ENCODE measurements around the gene GNRHR.
"Not testable (repeated sequence)": the region's sequence is repeated elsewhere in the genome, so short reads cannot be mapped to it uniquely, and the experiment has no call there.

Gene GNRHR

DNA sequence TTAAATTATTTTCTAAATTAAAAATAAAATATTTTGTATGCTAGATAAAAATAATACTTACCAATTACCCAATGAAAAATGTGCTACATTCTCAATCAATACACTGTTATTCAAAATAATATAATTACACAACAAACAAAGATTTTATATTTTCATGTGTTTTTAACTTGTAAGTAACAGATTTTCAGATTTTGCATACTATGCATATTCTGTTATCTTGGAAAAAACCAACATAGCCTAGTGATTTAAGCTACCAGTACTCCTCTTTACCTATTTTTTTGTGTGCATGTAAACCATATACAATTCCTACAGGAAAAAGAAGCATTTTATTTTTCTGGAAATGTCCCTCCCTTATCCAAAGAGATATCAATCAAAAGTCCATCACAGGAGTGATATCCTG is 10.0 kb upstream of the GNRHR start:
- Histone ChIP-seq H4K20me1 (ENCODE audit: insufficient read depth, low read length) (no peaks in the 10 kb centered on the region), H3K4me1 (ENCODE audit: insufficient read depth, low read length) (peaks cover 5% of the 10 kb centered on the region; the same call in 1 of the 2 replicates), H3K4me3 (ENCODE audit: low read depth in 1 of 2, low read length in 2 of 2) (no peak overlapping the region), H3K9me3 (ENCODE audit: insufficient read depth, low read length, severe bottlenecking) (no peaks in the 10 kb centered on the region), H2AFZ (ENCODE audit: low read depth, low read length) (no peak overlapping the region), H3K27me3 (ENCODE audit: insufficient read depth, low read length, poor library complexity) (no peaks in the 10 kb centered on the region), H3K79me2 (ENCODE audit: insufficient read depth, low read length) (no peaks in the 10 kb centered on the region), H3K9ac (ENCODE audit: low read depth, low read length) (no peak overlapping the region), H3K36me3 (ENCODE audit: insufficient read depth, low read length) (no peaks in the 10 kb centered on the region), H3K4me2 (ENCODE audit: insufficient read depth, low read length) (no peak overlapping the region), H3K27ac (ENCODE audit: low read length) (no peak overlapping the region)
- TF ChIP-seq, protein P1, sequence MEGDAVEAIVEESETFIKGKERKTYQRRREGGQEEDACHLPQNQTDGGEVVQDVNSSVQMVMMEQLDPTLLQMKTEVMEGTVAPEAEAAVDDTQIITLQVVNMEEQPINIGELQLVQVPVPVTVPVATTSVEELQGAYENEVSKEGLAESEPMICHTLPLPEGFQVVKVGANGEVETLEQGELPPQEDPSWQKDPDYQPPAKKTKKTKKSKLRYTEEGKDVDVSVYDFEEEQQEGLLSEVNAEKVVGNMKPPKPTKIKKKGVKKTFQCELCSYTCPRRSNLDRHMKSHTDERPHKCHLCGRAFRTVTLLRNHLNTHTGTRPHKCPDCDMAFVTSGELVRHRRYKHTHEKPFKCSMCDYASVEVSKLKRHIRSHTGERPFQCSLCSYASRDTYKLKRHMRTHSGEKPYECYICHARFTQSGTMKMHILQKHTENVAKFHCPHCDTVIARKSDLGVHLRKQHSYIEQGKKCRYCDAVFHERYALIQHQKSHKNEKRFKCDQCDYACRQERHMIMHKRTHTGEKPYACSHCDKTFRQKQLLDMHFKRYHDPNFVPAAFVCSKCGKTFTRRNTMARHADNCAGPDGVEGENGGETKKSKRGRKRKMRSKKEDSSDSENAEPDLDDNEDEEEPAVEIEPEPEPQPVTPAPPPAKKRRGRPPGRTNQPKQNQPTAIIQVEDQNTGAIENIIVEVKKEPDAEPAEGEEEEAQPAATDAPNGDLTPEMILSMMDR (IDR thresholded peaks at IDR 0.05; ENCODE audit: borderline replicate concordance, extremely low read depth, low read length, poor library complexity, severe bottlenecking) = no peak
- no peak for TF ChIP-seq EZH2 (IDR thresholded peaks at IDR 0.05; ENCODE audit: borderline replicate concordance, low read depth, low read length, severe bottlenecking)
- no peak for ATAC-seq (ENCODE audit: insufficient read depth, low read depth)
- DNase-seq = no peak

DNA sequence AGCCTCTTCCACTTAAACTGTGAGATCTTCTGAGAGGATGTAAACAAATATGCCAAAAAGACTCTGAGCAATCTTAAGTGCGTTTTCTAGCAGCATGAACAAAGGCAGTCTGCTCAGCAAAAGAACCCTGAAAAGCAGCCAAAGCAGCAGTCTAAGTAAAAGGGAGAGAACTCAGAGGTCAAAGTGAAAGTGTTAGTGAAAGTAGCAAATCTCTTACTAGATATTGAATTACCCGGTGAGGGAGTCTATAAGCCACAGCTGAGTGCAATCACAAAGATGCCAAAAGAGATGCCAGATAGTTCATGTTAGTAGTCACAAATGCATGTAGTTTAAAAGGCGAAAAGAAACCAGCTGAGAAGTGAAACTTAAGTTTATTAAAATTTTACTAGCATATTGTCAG is 7.9 kb upstream of the GNRHR start:
- no peaks in the 10 kb centered on the region for H4K20me1 ChIP-seq (ENCODE audit: insufficient read depth, low read length)
- no peaks in the 10 kb centered on the region for H3K79me2 ChIP-seq (ENCODE audit: insufficient read depth, low read length)
- DNase-seq (no peak), ATAC-seq (ENCODE audit: insufficient read depth, low read depth) (peak; percentile 93)
- no peak overlapping the region for H3K9ac ChIP-seq (ENCODE audit: low read depth, low read length)
- H3K27ac ChIP-seq (ENCODE audit: low read length) = no peak overlapping the region
- peak overlapping the region; percentile 46; the same call in 1 of the 2 replicates for H3K4me2 ChIP-seq (ENCODE audit: insufficient read depth, low read length)
- no peaks in the 10 kb centered on the region for H3K9me3 ChIP-seq (ENCODE audit: insufficient read depth, low read length, severe bottlenecking)
- H3K27me3 ChIP-seq (ENCODE audit: insufficient read depth, low read length, poor library complexity) = no peaks in the 10 kb centered on the region
- H3K36me3 ChIP-seq (ENCODE audit: insufficient read depth, low read length) = no peaks in the 10 kb centered on the region
- no peak for TF ChIP-seq EZH2 (IDR thresholded peaks at IDR 0.05; ENCODE audit: borderline replicate concordance, low read depth, low read length, severe bottlenecking)
- TF ChIP-seq, protein P1 (IDR thresholded peaks at IDR 0.05; ENCODE audit: borderline replicate concordance, extremely low read depth, low read length, poor library complexity, severe bottlenecking) = no peak
- H3K4me3 ChIP-seq (ENCODE audit: low read depth in 1 of 2, low read length in 2 of 2) = no peak overlapping the region; a peak in 1 of 4 replicates
- H3K4me1 ChIP-seq (ENCODE audit: insufficient read depth, low read length) = peaks cover 5% of the 10 kb centered on the region; the same call in 1 of the 2 replicates
- H2AFZ ChIP-seq (ENCODE audit: low read depth, low read length) = peak overlapping the region; percentile 55

DNA sequence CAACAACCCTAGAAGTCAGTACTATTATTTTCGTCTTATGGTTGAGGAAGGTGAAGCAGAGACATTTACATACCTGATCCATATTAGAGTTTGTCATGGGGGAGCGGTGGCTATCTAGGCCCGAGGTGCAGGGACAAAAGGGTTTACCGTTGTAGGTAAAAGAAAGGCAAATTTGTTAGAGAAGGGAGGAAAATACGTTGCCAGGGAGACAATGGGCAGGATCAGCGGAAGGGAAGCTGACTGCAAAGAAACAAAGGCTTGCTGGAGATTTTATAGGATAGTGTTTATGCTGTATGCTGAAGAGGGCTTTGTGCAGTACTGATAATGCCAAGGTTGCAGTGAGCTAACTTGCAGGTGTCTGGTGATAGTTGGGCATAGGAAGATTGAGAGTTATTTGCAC is 2.8 kb upstream of the GNRHR start:
- H3K9ac ChIP-seq (ENCODE audit: low read depth, low read length); H3K4me3 ChIP-seq (ENCODE audit: low read depth in 1 of 2, low read length in 2 of 2); ATAC-seq (ENCODE audit: insufficient read depth, low read depth); H3K9me3 ChIP-seq (ENCODE audit: insufficient read depth, low read length, severe bottlenecking); DNase-seq; H3K79me2 ChIP-seq (ENCODE audit: insufficient read depth, low read length); H4K20me1 ChIP-seq (ENCODE audit: insufficient read depth, low read length); H3K36me3 ChIP-seq (ENCODE audit: insufficient read depth, low read length); H3K4me2 ChIP-seq (ENCODE audit: insufficient read depth, low read length); H3K4me1 ChIP-seq (ENCODE audit: insufficient read depth, low read length); H2AFZ ChIP-seq (ENCODE audit: low read depth, low read length); H3K27ac ChIP-seq (ENCODE audit: low read length); H3K27me3 ChIP-seq (ENCODE audit: insufficient read depth, low read length, poor library complexity): not testable (repeated sequence)

DNA sequence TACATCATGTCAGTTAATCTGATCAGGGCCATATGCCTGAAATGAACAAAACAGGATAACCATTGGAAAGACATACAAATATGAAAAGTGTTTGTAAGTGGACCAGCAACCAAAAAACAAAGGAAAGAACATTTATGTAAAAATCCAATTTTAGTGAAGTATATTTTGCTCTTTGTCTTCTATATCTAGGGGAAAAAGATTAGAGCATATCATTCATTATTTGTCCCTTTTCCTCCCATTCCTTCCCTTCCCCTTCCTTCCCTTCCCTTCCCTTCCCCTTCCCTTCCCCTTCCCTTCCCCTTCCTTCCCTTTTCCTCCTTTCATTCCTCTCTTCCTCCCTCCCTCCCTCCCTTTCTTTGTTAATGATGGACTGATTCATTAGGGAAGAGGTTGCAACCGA is 1.8 kb upstream of the GNRHR start:
- no peak for TF ChIP-seq EZH2 (IDR thresholded peaks at IDR 0.05; ENCODE audit: borderline replicate concordance, low read depth, low read length, severe bottlenecking)
- TF ChIP-seq, protein P1 (IDR thresholded peaks at IDR 0.05; ENCODE audit: borderline replicate concordance, extremely low read depth, low read length, poor library complexity, severe bottlenecking) = no peak
- H3K9me3 ChIP-seq (ENCODE audit: insufficient read depth, low read length, severe bottlenecking) = no peaks in the 10 kb centered on the region
- no peaks in the 10 kb centered on the region for H3K79me2 ChIP-seq (ENCODE audit: insufficient read depth, low read length)
- DNase-seq = no peak
- no peak for ATAC-seq (ENCODE audit: insufficient read depth, low read depth)
- no peak overlapping the region for H3K4me3 ChIP-seq (ENCODE audit: low read depth in 1 of 2, low read length in 2 of 2)
- H2AFZ ChIP-seq (ENCODE audit: low read depth, low read length) = no peak overlapping the region
- no peak overlapping the region for H3K9ac ChIP-seq (ENCODE audit: low read depth, low read length)
- no peaks in the 10 kb centered on the region for H3K36me3 ChIP-seq (ENCODE audit: insufficient read depth, low read length)
- no peak overlapping the region for H3K4me2 ChIP-seq (ENCODE audit: insufficient read depth, low read length)
- no peaks in the 10 kb centered on the region for H3K27me3 ChIP-seq (ENCODE audit: insufficient read depth, low read length, poor library complexity)
- H4K20me1 ChIP-seq (ENCODE audit: insufficient read depth, low read length) = no peaks in the 10 kb centered on the region
- no peaks in the 10 kb centered on the region for H3K4me1 ChIP-seq (ENCODE audit: insufficient read depth, low read length)
- H3K27ac ChIP-seq (ENCODE audit: low read length) = no peak overlapping the region
